SHP77 treated with DMSO at 0.1 percent for 48 hours (cell line): ENCODE measurements around the gene LDB3.

Source experiments
- DNase-seq: peaks from one replicate; lab custom pipeline; 2025; lab: John Stamatoyannopoulos, UW

Gene LDB3

GRCh38 chr10:86651631-86652331, 16.5 kb upstream of the LDB3 start:
- no peak for DNase-seq

DNA sequence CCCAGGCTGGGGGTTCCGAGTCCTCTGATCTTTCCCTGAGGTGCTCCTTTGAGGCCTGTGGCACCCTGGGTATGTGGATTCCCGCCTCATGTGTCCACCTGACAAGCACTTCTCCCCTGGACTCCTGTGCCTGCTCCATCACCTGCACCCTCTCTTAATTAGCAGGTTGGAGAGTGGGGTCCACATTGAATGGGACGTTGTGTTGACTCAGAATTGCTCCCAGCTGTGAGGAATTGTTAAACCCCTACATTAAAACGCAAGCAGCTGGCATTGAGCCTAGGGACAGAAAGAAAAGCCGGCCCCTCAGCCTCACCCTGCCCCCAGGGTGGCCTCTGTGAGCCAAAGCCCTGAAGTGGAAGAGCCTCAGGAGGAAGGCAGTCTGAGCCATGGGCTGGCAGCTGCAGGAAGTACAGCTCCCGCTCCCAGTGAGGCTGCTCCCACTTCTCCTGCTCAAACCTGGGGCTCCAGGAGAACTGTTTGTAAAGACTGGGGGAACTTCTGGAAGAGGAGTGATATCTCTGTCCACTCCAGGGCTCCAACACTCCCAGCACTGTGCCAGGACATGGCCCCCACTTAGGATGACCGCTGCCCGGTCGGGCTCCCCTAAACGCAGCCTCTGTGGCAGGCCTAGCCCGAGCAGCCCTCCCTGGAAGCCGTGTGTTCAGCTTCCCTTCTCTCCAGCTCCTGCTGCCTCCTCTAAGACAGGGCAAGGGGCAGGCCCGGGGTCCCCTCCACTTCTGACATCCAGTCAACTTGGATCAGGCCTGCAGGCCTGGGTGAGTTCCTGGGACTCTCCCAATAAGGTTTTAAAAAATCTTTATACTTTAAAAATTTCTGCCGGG, 15.7 kb upstream of the LDB3 start:
- DNase-seq: no peak

DNA sequence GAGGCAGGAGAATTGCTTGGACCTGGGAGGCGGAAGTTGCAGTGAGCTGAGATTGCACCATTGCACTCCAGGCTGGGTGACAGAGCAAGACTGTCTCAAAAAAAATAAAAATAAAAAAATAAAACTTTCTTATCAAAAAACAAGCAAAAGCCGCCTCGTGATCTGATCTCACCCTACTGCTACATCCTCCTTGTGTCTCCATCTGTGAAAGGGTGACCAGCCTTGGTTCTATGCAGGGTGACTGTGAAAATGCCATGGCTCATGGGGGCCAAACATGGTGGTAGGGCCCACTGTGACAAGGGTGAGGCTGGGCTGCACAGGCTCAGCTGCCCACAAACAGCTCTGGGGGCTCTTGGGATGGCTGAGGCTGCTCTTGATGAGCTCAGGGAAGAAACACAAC, 14.9 kb upstream of the LDB3 start:
- DNase-seq: no peak

GRCh38 chr10:86653987-86654386, 14.3 kb upstream of the LDB3 start:
- DNase-seq: no peak

DNA sequence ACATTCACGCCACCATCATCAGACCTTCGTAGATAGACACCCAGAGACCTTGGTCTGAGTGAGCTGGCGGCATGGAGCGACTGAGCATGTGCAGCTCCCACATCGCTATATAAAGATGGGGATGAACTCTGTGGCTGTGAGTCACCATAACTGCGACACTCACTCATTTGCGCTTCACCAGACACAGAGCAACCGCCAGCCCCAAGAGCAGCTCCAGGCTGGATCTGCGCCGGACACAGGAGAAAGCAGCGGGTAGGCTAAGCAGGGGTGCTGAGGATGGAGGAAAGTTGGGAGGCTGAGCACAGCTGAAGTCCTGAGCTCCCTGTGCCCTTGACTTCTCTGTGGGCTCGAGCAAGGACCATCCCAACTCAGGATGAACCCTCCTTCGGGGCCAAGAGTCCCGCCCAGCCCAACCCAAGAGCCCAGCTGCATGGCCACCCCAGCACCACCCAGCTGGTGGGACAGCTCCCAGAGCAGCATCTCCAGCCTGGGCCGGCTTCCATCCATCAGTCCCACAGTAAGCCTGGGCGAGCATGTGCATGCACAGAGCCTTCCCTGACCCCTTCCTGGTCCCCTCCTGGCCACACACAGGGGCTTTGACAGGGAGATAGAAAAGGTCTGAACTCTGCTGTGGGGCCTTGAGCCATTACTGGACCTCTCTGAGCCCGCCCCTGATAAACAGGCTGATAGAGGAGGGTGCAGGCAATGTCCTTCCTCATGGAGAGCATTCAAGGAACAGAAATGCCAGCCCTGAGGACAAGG, 13.7 kb upstream of the LDB3 start, which contains the start of gene OPN4:
TSS of gene OPN4 (plus strand) at position 137 of the 762 bp plus-strand sequence. CDS start at position 374, 237 bp downstream.
- no peak for DNase-seq

DNA sequence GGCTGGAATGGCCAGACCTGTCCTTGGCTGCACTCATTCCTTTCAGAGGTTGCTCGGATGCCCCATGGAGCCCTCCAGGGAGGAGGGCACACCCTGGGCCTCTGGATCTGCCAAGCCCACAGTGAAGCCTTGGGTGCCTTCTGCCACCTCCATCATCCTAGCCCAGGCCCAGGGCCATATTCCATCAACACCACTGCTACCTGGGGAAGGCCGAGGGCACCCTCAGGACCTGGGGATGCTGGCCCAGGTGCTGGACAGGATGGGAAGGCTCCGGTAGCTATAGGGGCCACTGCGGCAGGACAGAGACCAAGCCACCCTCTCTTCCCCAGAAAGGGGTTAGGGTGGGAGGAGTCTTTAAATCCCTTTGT, 13.2 kb upstream of the LDB3 start:
- DNase-seq: no peak

GRCh38 chr10:86655596-86655995, 12.7 kb upstream of the LDB3 start:
- no peak for DNase-seq

DNA sequence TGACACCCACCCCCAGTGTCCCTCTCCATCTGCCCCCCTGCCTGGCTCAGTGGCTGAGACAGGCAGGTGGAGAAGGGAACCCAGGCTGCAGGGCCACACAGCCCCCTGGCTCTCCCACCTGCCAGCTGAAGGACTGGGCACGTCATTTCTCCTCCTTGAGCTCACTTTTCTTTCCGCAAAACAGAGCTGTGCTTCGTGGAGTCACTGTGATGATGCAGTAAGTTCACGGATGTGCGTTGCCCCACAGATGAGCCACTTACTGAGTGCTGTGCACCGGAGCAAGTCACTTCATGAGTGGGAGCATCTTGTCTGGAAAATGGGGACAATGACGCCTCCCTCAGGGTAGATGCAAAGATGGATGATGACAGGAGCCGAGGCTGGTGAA, 11.3 kb upstream of the LDB3 start:
- DNase-seq: no peak

- DNase-seq: no peak
Observed at GRCh38 chr10:86657396-86658011, 10.8 kb upstream of the LDB3 start.

- DNase-seq: no peak
Observed at GRCh38 chr10:86658261-86658741, 10.0 kb upstream of the LDB3 start.

DNA sequence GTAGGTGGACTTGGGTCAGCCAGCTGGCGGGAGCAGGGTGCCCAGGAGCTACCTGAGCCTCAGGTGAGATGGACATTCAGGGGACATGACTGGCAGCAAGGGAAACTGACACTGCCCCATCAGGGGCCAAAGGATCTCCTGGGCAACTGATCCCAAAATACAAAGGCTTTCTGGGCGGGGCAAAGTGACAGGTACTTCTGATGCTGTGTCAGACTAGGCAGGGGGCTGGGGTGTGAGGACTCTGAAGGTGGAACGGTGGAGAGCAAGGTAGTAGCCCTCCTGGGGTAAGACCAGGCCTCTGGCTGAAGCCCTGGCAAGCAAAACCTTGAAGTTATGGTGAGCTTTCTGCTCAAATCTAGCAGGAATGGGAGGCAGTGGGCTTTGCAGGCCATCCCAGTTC, 9.6 kb upstream of the LDB3 start:
- DNase-seq: no peak

DNA sequence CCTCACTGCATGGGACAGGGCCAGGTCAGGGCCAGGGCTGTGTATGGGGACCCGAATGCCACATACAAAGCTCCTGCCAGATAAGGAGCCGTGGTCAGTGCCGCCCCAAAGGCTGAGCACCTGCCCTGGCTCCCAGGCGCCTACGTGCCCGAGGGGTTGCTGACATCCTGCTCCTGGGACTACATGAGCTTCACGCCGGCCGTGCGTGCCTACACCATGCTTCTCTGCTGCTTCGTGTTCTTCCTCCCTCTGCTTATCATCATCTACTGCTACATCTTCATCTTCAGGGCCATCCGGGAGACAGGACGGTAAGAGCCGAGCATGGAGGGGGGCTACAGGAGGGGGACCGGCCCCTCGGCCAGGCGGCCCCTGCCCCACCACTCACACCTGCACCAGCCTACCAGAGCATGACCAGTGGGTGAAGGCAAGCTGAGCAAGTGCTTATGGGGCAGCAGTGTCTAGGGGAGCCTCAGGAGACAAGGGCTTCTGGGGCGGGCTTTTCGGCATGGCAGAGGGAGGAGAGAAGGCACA, 9.1 kb upstream of the LDB3 start:
- no peak for DNase-seq

DNA sequence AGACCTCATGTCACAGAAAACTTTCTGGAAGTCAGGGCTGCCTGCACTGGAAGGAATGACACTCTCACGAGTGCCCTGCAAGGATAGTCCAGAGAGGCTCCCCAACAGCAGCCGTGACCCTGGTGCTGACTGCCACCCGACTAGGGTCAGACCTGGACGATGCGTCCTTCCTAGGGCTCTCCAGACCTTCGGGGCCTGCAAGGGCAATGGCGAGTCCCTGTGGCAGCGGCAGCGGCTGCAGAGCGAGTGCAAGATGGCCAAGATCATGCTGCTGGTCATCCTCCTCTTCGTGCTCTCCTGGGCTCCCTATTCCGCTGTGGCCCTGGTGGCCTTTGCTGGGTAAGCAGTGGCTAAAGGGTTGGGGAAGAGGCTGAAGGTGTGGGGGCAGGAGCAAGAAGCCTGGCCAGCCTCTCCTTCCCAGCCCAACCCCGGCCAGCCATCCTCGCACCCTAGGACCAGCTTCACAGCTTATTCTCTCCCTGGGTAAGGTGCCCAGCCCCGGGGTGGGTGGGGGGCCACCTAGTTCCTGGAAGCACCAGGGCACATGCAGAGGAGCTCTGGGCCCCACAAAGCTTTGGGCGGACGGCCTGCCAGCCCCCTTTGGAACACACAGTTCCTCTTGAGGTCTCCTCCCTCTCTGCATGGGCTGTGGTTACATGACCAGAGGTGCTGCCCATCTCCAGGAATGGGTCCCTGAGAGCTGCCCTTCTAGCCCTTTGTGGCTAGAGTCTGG, 8.4 kb upstream of the LDB3 start:
- no peak for DNase-seq

DNA sequence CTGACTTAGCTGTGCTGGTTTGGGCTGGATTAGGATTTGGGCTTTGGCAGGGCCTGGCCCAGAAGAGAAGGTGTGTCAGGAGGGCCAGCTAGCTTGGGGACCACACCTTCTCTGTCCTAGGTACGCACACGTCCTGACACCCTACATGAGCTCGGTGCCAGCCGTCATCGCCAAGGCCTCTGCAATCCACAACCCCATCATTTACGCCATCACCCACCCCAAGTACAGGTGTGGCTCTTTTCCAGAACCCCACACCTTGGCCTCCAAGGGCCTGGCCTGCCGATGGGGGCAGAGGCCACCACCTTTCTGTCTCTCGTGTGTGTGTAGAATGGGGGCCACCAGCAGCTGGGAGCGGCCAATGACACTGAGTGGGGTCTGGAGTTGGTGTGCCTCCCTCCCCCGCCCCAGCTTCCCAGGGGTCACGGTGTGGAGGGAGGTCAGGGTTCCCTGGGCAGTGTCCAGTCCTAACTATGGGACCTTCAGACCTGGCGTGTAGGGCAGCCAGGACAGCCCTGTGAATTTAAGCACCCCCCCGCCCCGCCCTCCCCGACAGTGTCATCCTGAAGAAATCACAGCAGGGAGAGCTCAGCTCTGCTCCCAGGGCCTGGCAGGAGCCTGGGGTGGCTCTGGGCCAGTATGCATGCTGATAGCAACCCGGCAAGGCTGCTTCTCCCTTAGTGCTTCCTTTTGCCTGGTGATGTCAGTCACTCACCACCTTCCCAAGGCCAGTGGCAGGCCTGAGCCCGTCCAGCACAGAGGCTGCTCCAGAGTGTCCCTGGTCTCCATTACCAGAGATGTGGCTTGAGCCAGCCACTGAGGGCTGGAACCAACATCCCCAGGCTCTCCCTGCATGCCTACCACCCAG, 6.9 kb upstream of the LDB3 start:
- DNase-seq: no peak

DNA sequence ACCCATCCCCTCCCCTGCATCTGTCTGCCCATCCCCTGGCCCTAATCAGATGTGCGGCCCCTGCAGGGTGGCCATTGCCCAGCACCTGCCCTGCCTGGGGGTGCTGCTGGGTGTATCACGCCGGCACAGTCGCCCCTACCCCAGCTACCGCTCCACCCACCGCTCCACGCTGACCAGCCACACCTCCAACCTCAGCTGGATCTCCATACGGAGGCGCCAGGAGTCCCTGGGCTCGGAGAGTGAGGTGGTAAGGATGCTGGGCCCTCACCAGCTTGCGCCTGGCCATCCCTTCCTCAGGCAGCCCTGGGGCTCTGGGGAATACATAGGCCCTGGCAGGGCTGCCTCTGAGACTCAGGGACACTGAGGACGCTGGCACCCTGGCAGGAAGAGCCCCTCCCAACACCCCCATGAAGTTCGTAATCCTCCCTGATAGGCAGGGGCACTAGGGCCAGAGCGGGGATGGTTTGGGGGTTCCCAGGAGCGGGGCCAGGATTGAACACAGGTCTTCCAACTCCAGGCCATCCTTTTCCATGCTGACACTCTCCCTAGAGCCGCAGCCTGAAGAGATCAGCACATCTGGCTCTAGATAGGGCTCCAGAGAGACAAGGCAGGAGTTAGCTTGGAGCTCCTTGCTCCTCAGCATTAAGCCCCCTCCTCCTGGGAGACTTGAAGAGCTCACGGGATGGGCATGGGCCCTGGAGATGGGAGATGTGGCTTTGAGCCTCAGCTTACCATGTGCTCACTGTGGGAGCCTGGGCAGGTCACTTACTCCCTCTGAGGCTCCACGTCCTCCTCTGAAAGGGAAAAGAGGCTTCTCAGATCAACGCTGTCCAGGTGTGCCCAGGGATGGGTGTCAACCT, 5.9 kb upstream of the LDB3 start:
- no peak for DNase-seq

GRCh38 chr10:86663046-86663345, 5.3 kb upstream of the LDB3 start:
- no peak for DNase-seq

GRCh38 chr10:86663576-86664339, 4.6 kb upstream of the LDB3 start:
- DNase-seq: no peak

DNA sequence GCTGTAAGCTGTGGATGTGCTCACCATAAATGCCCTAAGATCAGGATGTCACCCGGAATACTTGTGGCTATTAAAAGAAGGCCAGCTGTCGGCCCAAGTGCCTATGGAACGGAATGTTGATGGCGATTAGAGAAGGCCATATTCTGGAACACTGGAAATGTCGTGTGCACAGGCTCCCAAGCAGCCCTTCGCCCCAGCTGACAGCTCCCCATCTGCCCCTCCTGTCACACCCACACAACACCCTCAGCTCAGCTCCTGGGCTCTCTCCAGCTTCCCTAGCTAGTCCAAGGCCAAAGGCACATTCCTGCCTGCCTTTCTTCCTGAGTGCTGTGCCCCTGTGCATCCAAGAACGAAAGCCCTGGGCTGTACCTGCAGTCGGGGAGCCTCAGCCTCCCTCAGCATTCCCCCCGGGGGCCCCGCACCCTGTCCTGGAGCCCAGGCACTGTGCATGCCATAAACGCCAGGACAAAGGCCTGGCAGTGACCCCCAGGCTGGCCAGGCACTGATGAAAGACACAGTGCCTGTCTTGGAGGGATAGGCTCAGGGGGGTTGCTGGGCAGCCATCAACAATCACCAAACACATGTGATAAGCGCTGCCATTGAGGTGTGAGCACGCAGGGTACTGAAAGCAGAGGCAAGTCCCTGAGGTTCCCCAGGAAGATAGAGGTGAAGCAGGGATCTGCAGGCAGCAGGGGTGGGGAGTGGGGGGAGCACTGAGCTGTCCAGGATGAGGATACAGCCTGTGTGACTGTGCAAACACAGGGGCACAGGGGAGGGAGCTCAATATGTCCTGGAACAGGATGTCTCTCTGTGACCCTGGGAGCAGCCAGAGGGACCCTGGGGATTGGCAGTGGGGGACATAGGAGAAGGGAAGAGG, 3.7 kb upstream of the LDB3 start:
- no peak for DNase-seq
